Measurements from ENCODE around the gene RNF34. TPM values are rescaled to one million over a fixed set of nuclear protein-coding genes. Genes with fewer than 3 reads are reported as not detected.
A peak's percentile ranks its signal among the peaks of the same experiment; 100 is the strongest.

RNF34 gene
- total and polyA plus RNA-seq, 2 of the 13 experiments (the other 11 are each of a cell fraction or from before 2014, with no cell fraction given): 36.8 to 53.2 TPM

DNA sequence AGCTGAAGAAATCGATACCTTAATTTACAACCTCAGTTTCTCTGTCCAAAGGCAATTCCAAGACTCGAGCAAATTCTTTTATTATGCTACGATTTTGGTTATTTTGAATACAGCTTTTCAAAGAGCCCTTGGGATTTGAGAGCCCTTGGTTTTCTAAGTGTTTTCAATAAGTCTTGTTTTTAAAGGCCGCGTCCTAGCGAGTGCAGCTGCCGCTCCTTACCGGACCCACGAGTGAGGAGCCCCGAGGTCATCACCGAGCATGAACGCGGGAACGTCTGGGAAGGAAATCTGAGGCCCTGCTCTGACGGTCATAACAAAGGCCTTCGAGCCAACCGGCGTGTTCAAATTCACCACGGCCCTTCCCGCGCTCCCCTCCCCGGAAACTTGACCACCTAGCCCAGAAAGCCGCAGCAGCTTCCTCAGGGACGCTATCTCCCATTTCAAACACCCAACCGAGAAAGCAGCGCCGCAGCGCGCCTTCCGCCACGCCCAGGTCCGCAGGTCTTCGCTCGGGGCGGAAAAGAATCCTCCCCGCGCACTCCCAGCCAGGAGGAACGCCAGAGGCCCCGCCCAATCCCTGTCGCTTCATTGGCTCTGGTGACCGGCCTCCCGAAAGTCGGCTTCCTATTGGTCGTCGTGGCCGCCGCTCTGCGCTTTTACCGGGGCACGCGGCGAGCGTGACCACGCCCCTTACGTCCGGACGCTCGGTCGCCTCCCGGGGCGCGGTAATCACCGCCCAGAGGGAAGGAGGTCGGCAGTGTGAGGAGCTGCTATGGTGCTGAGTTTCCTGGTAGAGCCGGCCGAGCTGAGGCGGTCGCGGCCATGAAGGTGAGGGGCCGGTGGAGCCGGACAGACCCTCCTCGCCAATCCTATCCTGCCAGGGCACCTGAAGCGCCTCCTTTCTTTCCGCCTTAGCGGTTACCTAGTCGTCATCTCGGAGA, at the start of gene RNF34 (continued):
- TF ChIP-seq, protein P1, sequence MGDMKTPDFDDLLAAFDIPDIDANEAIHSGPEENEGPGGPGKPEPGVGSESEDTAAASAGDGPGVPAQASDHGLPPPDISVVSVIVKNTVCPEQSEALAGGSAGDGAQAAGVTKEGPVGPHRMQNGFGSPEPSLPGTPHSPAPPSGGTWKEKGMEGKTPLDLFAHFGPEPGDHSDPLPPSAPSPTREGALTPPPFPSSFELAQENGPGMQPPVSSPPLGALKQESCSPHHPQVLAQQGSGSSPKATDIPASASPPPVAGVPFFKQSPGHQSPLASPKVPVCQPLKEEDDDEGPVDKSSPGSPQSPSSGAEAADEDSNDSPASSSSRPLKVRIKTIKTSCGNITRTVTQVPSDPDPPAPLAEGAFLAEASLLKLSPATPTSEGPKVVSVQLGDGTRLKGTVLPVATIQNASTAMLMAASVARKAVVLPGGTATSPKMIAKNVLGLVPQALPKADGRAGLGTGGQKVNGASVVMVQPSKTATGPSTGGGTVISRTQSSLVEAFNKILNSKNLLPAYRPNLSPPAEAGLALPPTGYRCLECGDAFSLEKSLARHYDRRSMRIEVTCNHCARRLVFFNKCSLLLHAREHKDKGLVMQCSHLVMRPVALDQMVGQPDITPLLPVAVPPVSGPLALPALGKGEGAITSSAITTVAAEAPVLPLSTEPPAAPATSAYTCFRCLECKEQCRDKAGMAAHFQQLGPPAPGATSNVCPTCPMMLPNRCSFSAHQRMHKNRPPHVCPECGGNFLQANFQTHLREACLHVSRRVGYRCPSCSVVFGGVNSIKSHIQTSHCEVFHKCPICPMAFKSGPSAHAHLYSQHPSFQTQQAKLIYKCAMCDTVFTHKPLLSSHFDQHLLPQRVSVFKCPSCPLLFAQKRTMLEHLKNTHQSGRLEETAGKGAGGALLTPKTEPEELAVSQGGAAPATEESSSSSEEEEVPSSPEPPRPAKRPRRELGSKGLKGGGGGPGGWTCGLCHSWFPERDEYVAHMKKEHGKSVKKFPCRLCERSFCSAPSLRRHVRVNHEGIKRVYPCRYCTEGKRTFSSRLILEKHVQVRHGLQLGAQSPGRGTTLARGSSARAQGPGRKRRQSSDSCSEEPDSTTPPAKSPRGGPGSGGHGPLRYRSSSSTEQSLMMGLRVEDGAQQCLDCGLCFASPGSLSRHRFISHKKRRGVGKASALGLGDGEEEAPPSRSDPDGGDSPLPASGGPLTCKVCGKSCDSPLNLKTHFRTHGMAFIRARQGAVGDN (CRISPR knock-in tag; IDR thresholded peaks at IDR 0.05): peak; percentile 89
- no peak for TF ChIP-seq SOX6 (IDR thresholded peaks at IDR 0.05)
- peak; percentile 63; the same call in 1 of the 2 replicates for TF ChIP-seq SOX6 (CRISPR knock-in tag; IDR thresholded peaks at IDR 0.05)
- no peak for TF ChIP-seq ZNF3 (CRISPR knock-in tag; IDR thresholded peaks at IDR 0.05)
- TF ChIP-seq ZNF484 (CRISPR knock-in tag; IDR thresholded peaks at IDR 0.05; ENCODE audit: borderline replicate concordance, low read depth): no peak
- TF ChIP-seq, protein P2, sequence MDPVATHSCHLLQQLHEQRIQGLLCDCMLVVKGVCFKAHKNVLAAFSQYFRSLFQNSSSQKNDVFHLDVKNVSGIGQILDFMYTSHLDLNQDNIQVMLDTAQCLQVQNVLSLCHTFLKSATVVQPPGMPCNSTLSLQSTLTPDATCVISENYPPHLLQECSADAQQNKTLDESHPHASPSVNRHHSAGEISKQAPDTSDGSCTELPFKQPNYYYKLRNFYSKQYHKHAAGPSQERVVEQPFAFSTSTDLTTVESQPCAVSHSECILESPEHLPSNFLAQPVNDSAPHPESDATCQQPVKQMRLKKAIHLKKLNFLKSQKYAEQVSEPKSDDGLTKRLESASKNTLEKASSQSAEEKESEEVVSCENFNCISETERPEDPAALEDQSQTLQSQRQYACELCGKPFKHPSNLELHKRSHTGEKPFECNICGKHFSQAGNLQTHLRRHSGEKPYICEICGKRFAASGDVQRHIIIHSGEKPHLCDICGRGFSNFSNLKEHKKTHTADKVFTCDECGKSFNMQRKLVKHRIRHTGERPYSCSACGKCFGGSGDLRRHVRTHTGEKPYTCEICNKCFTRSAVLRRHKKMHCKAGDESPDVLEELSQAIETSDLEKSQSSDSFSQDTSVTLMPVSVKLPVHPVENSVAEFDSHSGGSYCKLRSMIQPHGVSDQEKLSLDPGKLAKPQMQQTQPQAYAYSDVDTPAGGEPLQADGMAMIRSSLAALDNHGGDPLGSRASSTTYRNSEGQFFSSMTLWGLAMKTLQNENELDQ (CRISPR knock-in tag; IDR thresholded peaks at IDR 0.05; ENCODE audit: borderline replicate concordance): no peak
- TF ChIP-seq ZNF468 (CRISPR knock-in tag; IDR thresholded peaks at IDR 0.05): no peak
- TF ChIP-seq ZNF354B (CRISPR knock-in tag; IDR thresholded peaks at IDR 0.05): no peak
- TF ChIP-seq, protein P3, sequence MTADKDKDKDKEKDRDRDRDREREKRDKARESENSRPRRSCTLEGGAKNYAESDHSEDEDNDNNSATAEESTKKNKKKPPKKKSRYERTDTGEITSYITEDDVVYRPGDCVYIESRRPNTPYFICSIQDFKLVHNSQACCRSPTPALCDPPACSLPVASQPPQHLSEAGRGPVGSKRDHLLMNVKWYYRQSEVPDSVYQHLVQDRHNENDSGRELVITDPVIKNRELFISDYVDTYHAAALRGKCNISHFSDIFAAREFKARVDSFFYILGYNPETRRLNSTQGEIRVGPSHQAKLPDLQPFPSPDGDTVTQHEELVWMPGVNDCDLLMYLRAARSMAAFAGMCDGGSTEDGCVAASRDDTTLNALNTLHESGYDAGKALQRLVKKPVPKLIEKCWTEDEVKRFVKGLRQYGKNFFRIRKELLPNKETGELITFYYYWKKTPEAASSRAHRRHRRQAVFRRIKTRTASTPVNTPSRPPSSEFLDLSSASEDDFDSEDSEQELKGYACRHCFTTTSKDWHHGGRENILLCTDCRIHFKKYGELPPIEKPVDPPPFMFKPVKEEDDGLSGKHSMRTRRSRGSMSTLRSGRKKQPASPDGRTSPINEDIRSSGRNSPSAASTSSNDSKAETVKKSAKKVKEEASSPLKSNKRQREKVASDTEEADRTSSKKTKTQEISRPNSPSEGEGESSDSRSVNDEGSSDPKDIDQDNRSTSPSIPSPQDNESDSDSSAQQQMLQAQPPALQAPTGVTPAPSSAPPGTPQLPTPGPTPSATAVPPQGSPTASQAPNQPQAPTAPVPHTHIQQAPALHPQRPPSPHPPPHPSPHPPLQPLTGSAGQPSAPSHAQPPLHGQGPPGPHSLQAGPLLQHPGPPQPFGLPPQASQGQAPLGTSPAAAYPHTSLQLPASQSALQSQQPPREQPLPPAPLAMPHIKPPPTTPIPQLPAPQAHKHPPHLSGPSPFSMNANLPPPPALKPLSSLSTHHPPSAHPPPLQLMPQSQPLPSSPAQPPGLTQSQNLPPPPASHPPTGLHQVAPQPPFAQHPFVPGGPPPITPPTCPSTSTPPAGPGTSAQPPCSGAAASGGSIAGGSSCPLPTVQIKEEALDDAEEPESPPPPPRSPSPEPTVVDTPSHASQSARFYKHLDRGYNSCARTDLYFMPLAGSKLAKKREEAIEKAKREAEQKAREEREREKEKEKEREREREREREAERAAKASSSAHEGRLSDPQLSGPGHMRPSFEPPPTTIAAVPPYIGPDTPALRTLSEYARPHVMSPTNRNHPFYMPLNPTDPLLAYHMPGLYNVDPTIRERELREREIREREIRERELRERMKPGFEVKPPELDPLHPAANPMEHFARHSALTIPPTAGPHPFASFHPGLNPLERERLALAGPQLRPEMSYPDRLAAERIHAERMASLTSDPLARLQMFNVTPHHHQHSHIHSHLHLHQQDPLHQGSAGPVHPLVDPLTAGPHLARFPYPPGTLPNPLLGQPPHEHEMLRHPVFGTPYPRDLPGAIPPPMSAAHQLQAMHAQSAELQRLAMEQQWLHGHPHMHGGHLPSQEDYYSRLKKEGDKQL (CRISPR knock-in tag; IDR thresholded peaks at IDR 0.05; ENCODE audit: low read depth): no peak; the same call in 1 of the 2 replicates
- TF ChIP-seq NFYC (CRISPR knock-in tag; IDR thresholded peaks at IDR 0.05): peak; percentile 98
- TF ChIP-seq, protein P4, sequence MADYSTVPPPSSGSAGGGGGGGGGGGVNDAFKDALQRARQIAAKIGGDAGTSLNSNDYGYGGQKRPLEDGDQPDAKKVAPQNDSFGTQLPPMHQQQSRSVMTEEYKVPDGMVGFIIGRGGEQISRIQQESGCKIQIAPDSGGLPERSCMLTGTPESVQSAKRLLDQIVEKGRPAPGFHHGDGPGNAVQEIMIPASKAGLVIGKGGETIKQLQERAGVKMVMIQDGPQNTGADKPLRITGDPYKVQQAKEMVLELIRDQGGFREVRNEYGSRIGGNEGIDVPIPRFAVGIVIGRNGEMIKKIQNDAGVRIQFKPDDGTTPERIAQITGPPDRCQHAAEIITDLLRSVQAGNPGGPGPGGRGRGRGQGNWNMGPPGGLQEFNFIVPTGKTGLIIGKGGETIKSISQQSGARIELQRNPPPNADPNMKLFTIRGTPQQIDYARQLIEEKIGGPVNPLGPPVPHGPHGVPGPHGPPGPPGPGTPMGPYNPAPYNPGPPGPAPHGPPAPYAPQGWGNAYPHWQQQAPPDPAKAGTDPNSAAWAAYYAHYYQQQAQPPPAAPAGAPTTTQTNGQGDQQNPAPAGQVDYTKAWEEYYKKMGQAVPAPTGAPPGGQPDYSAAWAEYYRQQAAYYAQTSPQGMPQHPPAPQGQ (CRISPR knock-in tag; IDR thresholded peaks at IDR 0.05; ENCODE audit: borderline replicate concordance): no peak
- no peak; the same call in 1 of the 2 replicates for TF ChIP-seq ZNF773 (CRISPR knock-in tag; IDR thresholded peaks at IDR 0.05; ENCODE audit: borderline replicate concordance)
- TF ChIP-seq ZNF746 (CRISPR knock-in tag; IDR thresholded peaks at IDR 0.05): peak; percentile 14; the same call in 1 of the 2 replicates
- no peak for TF ChIP-seq ZSCAN29 (CRISPR knock-in tag; conservative IDR thresholded peaks at IDR 0.05)
